ENCODE data around the gene MAP4K1. TPM values are rescaled to one million over a fixed set of nuclear protein-coding genes. Genes with fewer than 3 reads are reported as not detected.

MAP4K1 gene
- 0.28 to 1.3 TPM (median 0.75 TPM) in 5 replicates for total RNA-seq (2022; extraction: Qiagen RNA extraction; ENCODE audit: low read depth)

GRCh38 chr19:38617764-38618589 is at the start of gene MAP4K1:
Gene MAP4K1 (minus strand): TSS chr19:38617953. CDS start chr19:38617895, 58 bp downstream.

GRCh38 chr19:38647368-38647965 is 29.7 kb upstream of the MAP4K1 start, which contains the start of gene ACTN4:
Gene ACTN4 (plus strand): TSS chr19:38647649. CDS start chr19:38647746, 97 bp downstream.

GRCh38 chr19:38618590-38619360 is 1.0 kb upstream of the MAP4K1 start, which contains the start of gene EIF3K:
Gene EIF3K (plus strand): TSS chr19:38619188. CDS start chr19:38619269, 81 bp downstream.

Other genes with a start within 250 kb of the MAP4K1 start
- 458 to 529 TPM (median 473 TPM) in 5 replicates for gene PSMD8, start 243.4 kb downstream of the MAP4K1 start, total RNA-seq (2022; extraction: Qiagen RNA extraction; ENCODE audit: low read depth)
- 0.13 to 0.83 TPM (median 0.40 TPM) in 5 replicates for gene GGN, start 229.9 kb downstream of the MAP4K1 start, total RNA-seq (2022; extraction: Qiagen RNA extraction; ENCODE audit: low read depth)
- 1.4 to 3.5 TPM (median 2.5 TPM) in 5 replicates for gene SPRED3, start 229.3 kb downstream of the MAP4K1 start, total RNA-seq (2022; extraction: Qiagen RNA extraction; ENCODE audit: low read depth)
- 13.0 to 29.0 TPM (median 26.1 TPM) in 5 replicates for gene FAM98C, start 214.9 kb downstream of the MAP4K1 start, total RNA-seq (2022; extraction: Qiagen RNA extraction; ENCODE audit: low read depth)
- 0.06 to 0.45 TPM in 2 of 5 replicates, not detected in the others for gene RASGRP4, start 191.7 kb downstream of the MAP4K1 start, total RNA-seq (2022; extraction: Qiagen RNA extraction; ENCODE audit: low read depth)
- 3.0 to 7.3 TPM (median 5.6 TPM) in 5 replicates for gene RYR1, start 184.3 kb downstream of the MAP4K1 start, total RNA-seq (2022; extraction: Qiagen RNA extraction; ENCODE audit: low read depth)
- 691 to 913 TPM (median 708 TPM) in 5 replicates for gene EIF3K, start 1.2 kb upstream of the MAP4K1 start, total RNA-seq (2022; extraction: Qiagen RNA extraction; ENCODE audit: low read depth)
- 958 to 1,261 TPM (median 1,171 TPM) in 5 replicates for gene ACTN4, start 29.7 kb upstream of the MAP4K1 start, total RNA-seq (2022; extraction: Qiagen RNA extraction; ENCODE audit: low read depth)
- gene CAPN12, start 126.5 kb upstream of the MAP4K1 start, total RNA-seq (2022; extraction: Qiagen RNA extraction; ENCODE audit: low read depth), result 4.7 to 6.8 TPM (median 6.0 TPM) in 5 replicates
- gene LGALS7, start 155.6 kb upstream of the MAP4K1 start, total RNA-seq (2022; extraction: Qiagen RNA extraction; ENCODE audit: low read depth), result 0.73 to 0.97 TPM (median 0.78 TPM) in 3 of 5 replicates, not detected in the others
- gene LGALS7B, start 171.2 kb upstream of the MAP4K1 start, total RNA-seq (2022; extraction: Qiagen RNA extraction; ENCODE audit: low read depth), result not detected in 5 replicates
- gene LGALS4, start 195.0 kb upstream of the MAP4K1 start, total RNA-seq (2022; extraction: Qiagen RNA extraction; ENCODE audit: low read depth), result 0.48 to 1.7 TPM (median 1.2 TPM) in 5 replicates
- 273 to 379 TPM (median 296 TPM) in 5 replicates for gene ECH1, start 213.8 kb upstream of the MAP4K1 start, total RNA-seq (2022; extraction: Qiagen RNA extraction; ENCODE audit: low read depth)
- 295 to 373 TPM (median 340 TPM) in 5 replicates for gene HNRNPL, start 232.0 kb upstream of the MAP4K1 start, total RNA-seq (2022; extraction: Qiagen RNA extraction; ENCODE audit: low read depth)